ENCODE data around the gene PCSK5. TPM values are rescaled to one million over a fixed set of nuclear protein-coding genes. Genes with fewer than 3 reads are reported as not detected.

PCSK5 gene
- total RNA-seq, 2 donors from 2014 or later = 2.5 to 3.5 TPM

DNA sequence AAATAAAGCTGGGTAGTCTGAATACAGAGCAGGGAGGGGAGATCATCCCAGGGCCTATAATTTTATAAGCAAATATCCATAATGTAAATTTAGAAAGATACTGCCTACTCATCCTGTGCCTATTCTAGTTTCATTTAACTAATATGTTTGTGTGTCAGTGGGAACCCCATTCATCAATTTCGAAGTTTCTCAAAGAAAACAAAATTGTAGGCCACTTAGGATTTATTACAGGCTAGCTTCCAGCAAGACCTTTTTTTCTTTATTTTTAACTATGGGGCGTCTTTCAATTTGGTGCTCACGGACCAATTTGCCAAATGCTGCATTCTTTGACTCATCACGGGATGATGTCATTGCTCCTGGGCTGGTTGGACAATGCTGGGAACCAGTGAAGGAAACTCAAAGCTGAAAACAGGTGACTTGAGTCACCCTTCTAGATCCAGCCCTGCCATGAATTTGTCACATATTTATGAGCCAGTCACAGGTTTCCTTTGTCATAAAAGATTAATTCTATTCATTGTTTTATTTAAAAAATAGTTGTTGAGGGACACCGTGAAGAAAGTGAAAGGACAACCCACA, 13.4 kb downstream of the PCSK5 start:
- peaks cover 9% of the 10 kb centered on the region for H3K27me3 ChIP-seq (ENCODE audit: control insufficient read depth, insufficient read depth, low read length, poor library complexity, severe bottlenecking)
- H3K4me1 Mint-ChIP-seq = no peaks in the 10 kb centered on the region
- no peak overlapping the region for H3K27ac Mint-ChIP-seq
- no peaks in the 10 kb centered on the region for H3K36me3 ChIP-seq (ENCODE audit: control insufficient read depth, insufficient read depth, low read length)
- H3K27me3 Mint-ChIP-seq (ENCODE audit: insufficient read depth) = peaks cover 14% of the 10 kb centered on the region
- TF ChIP-seq, protein P1, sequence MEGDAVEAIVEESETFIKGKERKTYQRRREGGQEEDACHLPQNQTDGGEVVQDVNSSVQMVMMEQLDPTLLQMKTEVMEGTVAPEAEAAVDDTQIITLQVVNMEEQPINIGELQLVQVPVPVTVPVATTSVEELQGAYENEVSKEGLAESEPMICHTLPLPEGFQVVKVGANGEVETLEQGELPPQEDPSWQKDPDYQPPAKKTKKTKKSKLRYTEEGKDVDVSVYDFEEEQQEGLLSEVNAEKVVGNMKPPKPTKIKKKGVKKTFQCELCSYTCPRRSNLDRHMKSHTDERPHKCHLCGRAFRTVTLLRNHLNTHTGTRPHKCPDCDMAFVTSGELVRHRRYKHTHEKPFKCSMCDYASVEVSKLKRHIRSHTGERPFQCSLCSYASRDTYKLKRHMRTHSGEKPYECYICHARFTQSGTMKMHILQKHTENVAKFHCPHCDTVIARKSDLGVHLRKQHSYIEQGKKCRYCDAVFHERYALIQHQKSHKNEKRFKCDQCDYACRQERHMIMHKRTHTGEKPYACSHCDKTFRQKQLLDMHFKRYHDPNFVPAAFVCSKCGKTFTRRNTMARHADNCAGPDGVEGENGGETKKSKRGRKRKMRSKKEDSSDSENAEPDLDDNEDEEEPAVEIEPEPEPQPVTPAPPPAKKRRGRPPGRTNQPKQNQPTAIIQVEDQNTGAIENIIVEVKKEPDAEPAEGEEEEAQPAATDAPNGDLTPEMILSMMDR (conservative IDR thresholded peaks at IDR 0.05) = no peak
- H3K36me3 Mint-ChIP-seq (ENCODE audit: low read depth) = no peaks in the 10 kb centered on the region
- no peaks in the 10 kb centered on the region for H3K4me1 ChIP-seq (ENCODE audit: control insufficient read depth, insufficient read depth, low read length)
- no peak for DNase-seq
- H3K4me3 Mint-ChIP-seq = no peak overlapping the region
- H3K27ac ChIP-seq (ENCODE audit: low read depth, low read length) = no peak overlapping the region
- no peaks in the 10 kb centered on the region for H3K9me3 ChIP-seq (ENCODE audit: control insufficient read depth, low read length)
- no peaks in the 10 kb centered on the region for H3K9me3 Mint-ChIP-seq
- no peak overlapping the region for H3K4me3 ChIP-seq (ENCODE audit: low read length)
- no peak overlapping the region for H3K9ac ChIP-seq (ENCODE audit: extremely low read depth, low read length, poor library complexity, severe bottlenecking)
- whole genome bisulfite sequencing, 2 experiments (ENCODE audit: insufficient coverage in 1 of 2, insufficient read length in 1 of 2) = 81 to 84% methylated on average over 3 to 5 of the region's 5 CpGs

DNA sequence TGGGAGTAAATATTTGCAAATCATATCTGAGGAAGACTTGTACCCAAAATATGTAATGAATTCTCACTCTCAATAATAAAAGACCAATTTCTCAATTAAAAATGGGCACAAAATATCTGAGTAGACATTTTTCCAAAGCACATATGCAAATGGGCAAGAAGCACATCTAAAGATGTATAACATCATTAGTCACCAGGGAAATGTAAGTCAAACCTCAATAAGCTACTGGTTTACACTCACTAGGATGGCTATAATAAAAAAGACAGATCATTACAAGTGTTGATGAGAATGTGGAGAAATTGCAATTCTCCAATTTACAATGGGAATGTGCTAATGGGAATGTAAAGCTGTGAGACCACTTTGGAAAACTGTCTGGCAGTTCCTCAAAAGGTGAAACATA, 13.9 kb downstream of the PCSK5 start:
- no peak for DNase-seq
- H3K4me3 Mint-ChIP-seq = no peak overlapping the region
- peaks cover 6% of the 10 kb centered on the region for H3K27me3 ChIP-seq (ENCODE audit: control insufficient read depth, insufficient read depth, low read length, poor library complexity, severe bottlenecking)
- H3K36me3 ChIP-seq (ENCODE audit: control insufficient read depth, insufficient read depth, low read length) = no peaks in the 10 kb centered on the region
- no peaks in the 10 kb centered on the region for H3K36me3 Mint-ChIP-seq (ENCODE audit: low read depth)
- no peaks in the 10 kb centered on the region for H3K9me3 Mint-ChIP-seq
- TF ChIP-seq, protein P1 (conservative IDR thresholded peaks at IDR 0.05) = no peak
- no peak overlapping the region for H3K27ac ChIP-seq (ENCODE audit: low read depth, low read length)
- no peaks in the 10 kb centered on the region for H3K9me3 ChIP-seq (ENCODE audit: control insufficient read depth, low read length)
- peaks cover 12% of the 10 kb centered on the region for H3K27me3 Mint-ChIP-seq (ENCODE audit: insufficient read depth)
- no peaks in the 10 kb centered on the region for H3K4me1 ChIP-seq (ENCODE audit: control insufficient read depth, insufficient read depth, low read length)
- H3K4me1 Mint-ChIP-seq = no peaks in the 10 kb centered on the region
- no peak overlapping the region for H3K4me3 ChIP-seq (ENCODE audit: low read length)
- H3K9ac ChIP-seq (ENCODE audit: extremely low read depth, low read length, poor library complexity, severe bottlenecking) = no peak overlapping the region
- no peak overlapping the region for H3K27ac Mint-ChIP-seq

- H3K36me3 ChIP-seq (ENCODE audit: control insufficient read depth, insufficient read depth, low read length) = no peaks in the 10 kb centered on the region
- no peaks in the 10 kb centered on the region for H3K4me1 ChIP-seq (ENCODE audit: control insufficient read depth, insufficient read depth, low read length)
- TF ChIP-seq, protein P1 (conservative IDR thresholded peaks at IDR 0.05) = no peak
- H3K9me3 ChIP-seq (ENCODE audit: control insufficient read depth, low read length) = no peaks in the 10 kb centered on the region
- no peak overlapping the region for H3K27ac Mint-ChIP-seq
- H3K4me1 Mint-ChIP-seq = no peaks in the 10 kb centered on the region
- 94% methylated on average over 1 of the region's 1 CpG for WGBS, 2 experiments (ENCODE audit: insufficient coverage in 1 of 2, insufficient read length in 1 of 2)
- H3K27me3 Mint-ChIP-seq (ENCODE audit: insufficient read depth) = peaks cover 2% of the 10 kb centered on the region
- H3K27ac ChIP-seq (ENCODE audit: low read depth, low read length) = no peak overlapping the region
- no peaks in the 10 kb centered on the region for H3K9me3 Mint-ChIP-seq
- H3K4me3 ChIP-seq (ENCODE audit: low read length) = no peak overlapping the region
- no peaks in the 10 kb centered on the region for H3K36me3 Mint-ChIP-seq (ENCODE audit: low read depth)
- H3K9ac ChIP-seq (ENCODE audit: extremely low read depth, low read length, poor library complexity, severe bottlenecking) = no peak overlapping the region
- DNase-seq = no peak
- no peaks in the 10 kb centered on the region for H3K27me3 ChIP-seq (ENCODE audit: control insufficient read depth, insufficient read depth, low read length, poor library complexity, severe bottlenecking)
- no peak overlapping the region for H3K4me3 Mint-ChIP-seq
Measured at GRCh38 chr9:75906531-75906930, 16.1 kb downstream of the PCSK5 start.

All from endodermal cell (in vitro differentiated cells).